ENCODE measurements around the gene FAM131A.

DNA sequence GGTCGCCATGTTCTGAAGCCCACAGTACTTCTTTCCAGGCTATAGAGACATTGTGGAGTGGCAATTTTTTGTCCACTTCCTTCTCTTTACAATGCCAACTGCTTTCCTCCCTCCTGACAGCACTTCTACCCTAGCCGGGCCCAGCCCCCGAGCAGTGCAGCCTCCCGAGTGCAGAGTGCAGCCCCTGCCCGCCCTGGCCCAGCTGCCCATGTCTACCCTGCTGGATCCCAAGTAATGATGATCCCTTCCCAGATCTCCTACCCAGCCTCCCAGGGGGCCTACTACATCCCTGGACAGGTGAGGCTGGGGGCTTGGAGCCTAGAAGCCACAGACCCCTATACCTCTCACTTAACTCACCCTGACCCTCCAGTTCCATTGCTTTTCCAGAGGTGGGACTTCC is 20.2 kb upstream of the FAM131A start:
- TF ChIP-seq, protein P1, sequence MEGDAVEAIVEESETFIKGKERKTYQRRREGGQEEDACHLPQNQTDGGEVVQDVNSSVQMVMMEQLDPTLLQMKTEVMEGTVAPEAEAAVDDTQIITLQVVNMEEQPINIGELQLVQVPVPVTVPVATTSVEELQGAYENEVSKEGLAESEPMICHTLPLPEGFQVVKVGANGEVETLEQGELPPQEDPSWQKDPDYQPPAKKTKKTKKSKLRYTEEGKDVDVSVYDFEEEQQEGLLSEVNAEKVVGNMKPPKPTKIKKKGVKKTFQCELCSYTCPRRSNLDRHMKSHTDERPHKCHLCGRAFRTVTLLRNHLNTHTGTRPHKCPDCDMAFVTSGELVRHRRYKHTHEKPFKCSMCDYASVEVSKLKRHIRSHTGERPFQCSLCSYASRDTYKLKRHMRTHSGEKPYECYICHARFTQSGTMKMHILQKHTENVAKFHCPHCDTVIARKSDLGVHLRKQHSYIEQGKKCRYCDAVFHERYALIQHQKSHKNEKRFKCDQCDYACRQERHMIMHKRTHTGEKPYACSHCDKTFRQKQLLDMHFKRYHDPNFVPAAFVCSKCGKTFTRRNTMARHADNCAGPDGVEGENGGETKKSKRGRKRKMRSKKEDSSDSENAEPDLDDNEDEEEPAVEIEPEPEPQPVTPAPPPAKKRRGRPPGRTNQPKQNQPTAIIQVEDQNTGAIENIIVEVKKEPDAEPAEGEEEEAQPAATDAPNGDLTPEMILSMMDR (IDR thresholded peaks at IDR 0.05): no peak
- no peak for TF ChIP-seq POLR2A (IDR thresholded peaks at IDR 0.05)
